GM21526 (cell line): ENCODE data around the gene L2HGDH.

Experiments
- ATAC-seq: cut with Tn5 transposase; IDR thresholded peaks from one replicate; pipeline ENCODE4 v1.9.1; 2021; ENCODE audit warnings: moderate library complexity; ENCODE audit not compliant: unreplicated experiment, low FRiP score

L2HGDH gene

GRCh38 chr14:50231475-50232275 is 80.4 kb downstream of the L2HGDH start, which contains the start of gene SOS2:
SOS2 (minus strand) TSS chr14:50231578; CDS start chr14:50231283, 295 bp downstream.
- peak; percentile 80 for ATAC-seq

DNA sequence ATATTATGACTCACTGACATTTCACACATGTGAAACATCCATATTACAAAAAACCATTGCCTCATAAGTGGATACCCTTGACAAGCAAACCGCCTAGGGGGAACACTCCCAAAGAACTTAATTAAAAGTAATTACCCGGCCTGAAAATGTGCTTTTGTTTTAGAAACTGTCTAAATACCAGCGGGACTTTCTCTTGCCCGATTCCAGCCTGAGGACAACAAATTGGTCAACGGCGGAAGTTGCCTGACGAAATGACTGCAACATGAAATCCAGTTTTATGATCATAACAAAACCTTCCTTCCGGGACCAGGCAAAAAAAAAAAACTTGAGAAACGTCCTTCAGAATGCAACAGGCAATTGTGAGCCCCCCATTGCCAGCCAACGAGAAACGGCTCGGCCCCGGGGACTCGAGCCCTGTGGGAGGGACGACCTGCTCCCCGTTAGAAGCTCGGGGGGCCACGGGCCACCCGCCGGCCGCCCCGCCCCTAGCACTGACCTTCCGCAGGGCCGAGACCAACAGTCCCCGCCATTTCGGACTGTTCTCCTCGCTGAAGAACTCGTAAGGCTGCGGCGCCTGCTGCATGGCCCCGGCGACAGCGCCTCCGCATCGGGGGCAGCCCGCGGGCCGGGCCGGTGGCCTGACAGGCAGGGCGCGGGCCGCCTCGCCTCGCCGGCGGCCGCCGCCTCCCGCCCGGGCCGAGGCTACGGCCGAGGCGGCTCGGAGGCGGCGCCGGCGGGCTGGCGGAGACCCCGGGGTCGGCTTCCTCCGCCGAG is 81.1 kb downstream of the L2HGDH start:
- ATAC-seq, result peak; percentile 27

- ATAC-seq, result no peak
Measured at GRCh38 chr14:50230401-50230700, 81.7 kb downstream of the L2HGDH start.

GRCh38 chr14:50229681-50230080 is 82.3 kb downstream of the L2HGDH start:
- ATAC-seq, result no peak

DNA sequence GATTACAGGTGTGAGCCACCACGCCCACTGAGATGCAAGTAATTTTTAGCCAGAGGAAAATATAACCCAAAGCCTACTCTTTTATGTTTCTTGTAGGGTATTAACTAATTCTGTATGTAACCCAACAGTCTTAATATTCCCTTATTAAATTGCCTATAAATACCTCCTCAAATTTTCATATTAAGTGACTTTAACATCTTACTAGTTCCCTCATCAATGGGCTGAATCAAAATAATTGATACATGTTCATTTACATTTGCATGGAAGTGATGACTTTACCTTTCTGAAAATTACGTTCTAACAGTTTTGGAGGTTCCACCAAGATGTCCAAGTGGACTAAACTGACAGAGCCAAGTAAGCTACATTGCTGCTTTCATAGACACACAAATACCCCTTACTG is 83.7 kb downstream of the L2HGDH start:
- no peak for ATAC-seq

GRCh38 chr14:50225974-50226297 is 86.1 kb downstream of the L2HGDH start:
- ATAC-seq, result no peak

GRCh38 chr14:50225067-50225973 is 86.7 kb downstream of the L2HGDH start:
- no peak for ATAC-seq

DNA sequence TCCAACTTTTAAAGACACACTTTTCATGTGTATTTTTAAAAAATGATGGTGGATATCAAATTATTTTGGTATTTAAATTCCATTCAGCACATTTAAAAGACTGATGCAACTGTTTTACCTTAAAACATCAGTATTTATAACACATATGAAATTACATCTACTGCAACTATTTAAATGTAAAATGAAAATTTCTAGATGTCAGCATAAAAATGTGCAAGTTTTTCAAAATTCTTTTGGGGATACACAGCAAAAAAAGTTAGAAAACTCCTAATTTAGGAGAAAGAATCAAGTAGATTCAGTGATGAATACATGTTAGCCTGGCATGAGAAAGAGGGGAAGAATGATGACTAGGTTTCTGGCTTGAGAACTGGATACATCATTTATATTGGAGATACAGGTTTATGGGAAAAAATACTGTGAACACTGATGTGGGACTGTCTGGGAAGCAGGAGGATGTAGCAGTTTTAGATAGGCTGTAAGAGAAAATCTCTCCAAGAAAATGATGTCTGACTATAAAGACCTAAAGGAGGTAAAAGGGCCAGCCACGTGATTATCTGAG is 89.9 kb downstream of the L2HGDH start:
- no peak for ATAC-seq

- no peak for ATAC-seq
Measured at GRCh38 chr14:50218501-50218900, 93.5 kb downstream of the L2HGDH start.

DNA sequence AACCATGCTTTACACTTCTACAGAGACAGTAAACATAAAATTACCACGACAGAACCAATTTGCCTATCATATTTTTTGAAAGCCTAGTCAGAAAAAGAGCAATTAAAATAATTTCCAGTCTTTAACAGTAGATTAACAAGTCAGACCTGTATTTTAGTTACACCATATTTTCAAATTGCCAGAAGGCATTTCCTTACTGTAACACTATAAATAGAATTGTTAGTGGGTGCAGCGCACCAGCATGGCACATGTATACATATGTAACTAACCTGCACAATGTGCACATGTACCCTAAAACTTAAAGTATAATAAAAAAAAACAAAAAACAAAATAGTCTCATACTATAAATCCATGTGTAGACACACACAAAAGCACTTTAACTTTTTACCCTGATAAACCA is 96.6 kb downstream of the L2HGDH start:
- ATAC-seq, result no peak

DNA sequence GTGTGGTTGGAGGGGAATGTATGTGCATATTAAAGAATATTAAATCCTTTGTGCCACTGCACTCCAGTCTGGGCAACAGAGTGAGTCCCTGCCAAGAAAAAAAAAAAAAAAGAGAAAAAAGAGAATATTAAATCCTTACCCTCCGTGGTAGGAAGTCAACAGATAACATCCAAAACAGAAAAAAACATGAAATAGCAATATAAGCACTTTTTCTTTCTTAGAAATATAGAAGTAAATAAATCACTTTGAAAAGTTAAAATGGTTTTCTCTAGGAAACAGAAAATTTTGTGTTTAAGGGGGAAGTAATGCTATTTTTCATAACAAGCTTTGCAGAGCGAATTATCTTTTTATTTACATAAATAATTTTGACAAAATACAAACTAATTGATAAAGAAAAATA is 98.2 kb downstream of the L2HGDH start:
- no peak for ATAC-seq

DNA sequence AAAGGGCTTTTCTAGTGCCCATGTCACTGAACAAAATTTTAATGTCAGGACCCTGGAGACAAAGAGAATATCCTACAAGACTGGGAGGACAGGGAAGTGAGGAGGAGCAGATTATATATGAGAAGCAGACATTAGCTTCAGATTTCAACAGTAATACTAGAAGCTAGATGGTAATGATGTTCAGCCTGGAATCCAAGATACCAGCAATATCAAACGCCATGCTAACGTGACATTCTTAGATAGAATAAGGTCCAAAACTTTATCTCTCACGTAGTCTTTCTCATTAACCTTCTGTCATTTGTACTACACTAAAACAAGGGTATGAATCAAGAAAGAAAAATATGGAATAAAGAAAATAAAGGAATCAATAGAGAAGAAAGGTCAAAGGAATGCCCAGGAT is 99.3 kb downstream of the L2HGDH start:
- ATAC-seq, result no peak

DNA sequence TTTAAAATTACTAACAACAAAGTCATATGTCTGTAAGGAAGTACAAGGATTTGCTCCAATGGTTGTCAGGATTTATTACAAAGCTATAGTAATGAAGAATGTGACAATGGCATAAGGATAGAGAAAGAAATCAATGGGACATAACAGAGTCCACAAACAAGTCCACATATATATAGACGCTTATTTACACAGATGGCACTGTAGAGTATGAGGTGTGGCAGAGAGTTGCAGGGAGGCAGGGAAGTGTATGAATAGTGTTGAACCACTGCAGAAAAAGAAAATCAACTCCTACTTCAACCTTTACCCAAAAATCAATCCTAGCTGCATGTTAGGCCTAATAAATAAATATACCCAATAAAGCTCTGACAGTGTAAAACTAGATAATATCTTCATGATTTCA is 102.0 kb downstream of the L2HGDH start:
- no peak for ATAC-seq

GRCh38 chr14:50198499-50198898 is 113.5 kb downstream of the L2HGDH start:
- ATAC-seq, result no peak

GRCh38 chr14:50191499-50191898 is 120.5 kb downstream of the L2HGDH start:
- no peak for ATAC-seq
